Kidney (tissue), 14 donors: Measurements from ENCODE around the gene IGLL5. TPM values are rescaled to one million over a fixed set of nuclear protein-coding genes. Genes with fewer than 3 reads are reported as not detected.

ENCODE experiments used
- DNase-seq, 5 donors: peaks; one replicate each; pipeline ENCODE4 v3.0.0-alpha.2; 2013 to 2020
- FAIRE-seq: peaks from 2 replicates; lab custom pipeline; 2012; peaks lifted over from hg19 to GRCh38; lab: Jason Lieb, UNC
- H3K27ac ChIP-seq, 2 donors: one replicate each; pipeline ENCODE4 v1.7.0; 2013; ENCODE audit warnings: low read depth in 2 of 2, low read length in 2 of 2, inconsistent platforms in 1 of 2
- H3K27me3 ChIP-seq: one replicate; pipeline ENCODE4 v1.7.1; 2013; ENCODE audit warnings: low read length, inconsistent platforms; ENCODE audit not compliant: control insufficient read depth, insufficient read depth
- H3K36me3 ChIP-seq, 3 donors: one replicate each; pipeline versions ENCODE4 v1.7.0 to v1.7.1; 2013; ENCODE audit warnings: low read length in 3 of 3, control low read depth in 1 of 3, inconsistent platforms in 1 of 3; ENCODE audit not compliant: insufficient read depth in 3 of 3, control insufficient read depth in 2 of 3
- H3K4me1 ChIP-seq, 3 donors: one replicate each; pipeline versions ENCODE4 v1.7.0 to v1.7.1; 2013; ENCODE audit warnings: low read length in 3 of 3, inconsistent platforms in 1 of 3, low read depth in 1 of 3; ENCODE audit not compliant: control insufficient read depth in 2 of 3, insufficient read depth in 2 of 3
- H3K4me3 ChIP-seq, 3 donors: one replicate each; pipeline versions ENCODE4 v1.7.0 to v1.8.1; 2013; ENCODE audit warnings: low read length in 3 of 3, control low read depth in 1 of 3, inconsistent platforms in 1 of 3
- H3K9ac ChIP-seq, 3 donors: one replicate each; pipeline versions ENCODE4 v1.7.0 to v1.7.1; 2013; ENCODE audit warnings: low read length in 3 of 3, control low read depth in 1 of 3, inconsistent platforms in 1 of 3
- H3K9me3 ChIP-seq, 3 donors: one replicate each; pipeline versions ENCODE4 v1.7.0 to v1.7.1; 2013; ENCODE audit warnings: low read length in 3 of 3, control low read depth in 1 of 3, inconsistent platforms in 1 of 3; ENCODE audit not compliant: control insufficient read depth in 2 of 3, insufficient read depth in 1 of 3
- intact Hi-C: fragments of 100-400 bp; cut with DNase I; formaldehyde crosslinking; loops from one replicate; pipeline ENCODE4 v1.11.1; 2022
- polyA plus RNA-seq: library from polyadenylated mRNA; stranded (reverse); fragments of 350-450 nt; fragmentation: Illumina TruSeq; extraction: RNeasy Lipid Tissue Mini Kit (QIAGEN cat#74804); gene quantifications from one replicate; pipeline ENCODE4 v1.2.3, GENCODE V29; 2014; ENCODE audit warnings: low read depth, low replicate concordance; ENCODE audit not compliant: insufficient read depth
- total RNA-seq: library from RNA; stranded (reverse); fragmentation: NEBNext Ultra II Directional; extraction: Animal tissue kit (Norgen Biotek cat#: 25700); gene quantifications from one replicate; pipeline ENCODE4 v1.2.1, GENCODE V29; 2021
- TF ChIP-seq, protein P1 (sequence below): IDR thresholded peaks from 3 replicates; pipeline ENCODE4 v1.5.1; 2012; ENCODE audit warnings: mild to moderate bottlenecking, moderate library complexity, borderline replicate concordance; ENCODE audit not compliant: insufficient read depth; ENCODE audit errors: extremely low read depth
- donor health status: control.
- donor health status: control.
- donor health status: control.
- donor health status: control.
- donor health status: control.
- donor health status: DM: yes; HTN: yes; CAD: no.
- donor health status: Normal renal cell carcinoma (clear cell type).

Gene IGLL5
- total and polyA plus RNA-seq, 2 donors from 2014 or later, result 1.9 to 103 TPM

GRCh38 chr22:22937894-22938480 is 50.4 kb downstream of the IGLL5 start:
- DNase-seq (peak in 2 of 5 donors; percentile 7 to 8), FAIRE-seq (no peak)

DNA sequence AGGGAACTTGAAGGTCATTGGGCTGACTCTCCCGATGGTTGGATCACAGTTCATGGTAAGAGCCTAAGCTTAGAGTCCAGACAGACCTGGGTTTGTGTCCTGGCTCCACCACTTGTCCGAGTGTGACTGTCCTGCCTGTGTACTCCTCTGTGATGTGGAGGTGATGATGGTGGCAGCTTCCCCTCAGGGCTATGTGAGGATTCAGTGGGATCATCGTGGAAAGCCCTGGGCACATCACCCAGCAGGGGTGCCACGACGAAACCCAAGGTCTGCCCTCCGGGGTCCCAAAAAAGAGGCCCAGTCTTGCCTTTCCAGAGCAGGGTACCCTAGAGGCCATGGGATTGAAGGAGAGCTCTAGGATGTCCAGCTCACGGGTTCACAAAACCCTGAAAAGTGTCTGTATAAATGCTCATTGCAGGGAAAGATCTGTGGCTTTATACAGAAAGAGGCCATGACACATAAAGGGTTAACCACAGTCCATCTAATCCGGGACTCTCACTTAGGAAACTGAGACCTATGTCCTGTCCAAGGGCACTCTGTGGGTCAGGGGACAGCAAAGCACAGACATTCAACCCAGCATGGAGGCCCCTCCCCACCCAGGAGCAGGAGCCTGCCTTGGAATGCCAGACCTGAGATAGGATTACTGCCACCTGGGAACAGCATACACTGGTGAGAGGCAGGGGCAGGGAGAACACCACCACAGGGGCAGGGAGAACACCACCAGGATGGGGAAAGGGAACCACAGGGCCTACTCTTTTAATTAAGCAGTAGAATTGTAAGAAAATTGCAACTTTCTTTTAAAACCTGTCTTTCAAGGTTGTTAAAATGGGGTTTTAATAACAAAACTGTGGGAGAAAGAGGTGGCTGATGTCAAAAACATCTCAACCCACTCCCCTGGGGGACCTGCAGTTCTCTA is 51.3 kb downstream of the IGLL5 start:
- Histone ChIP-seq H3K9ac (no peak overlapping the region), H3K27me3 (no peaks in the 10 kb centered on the region), H3K27ac (no peak overlapping the region), H3K4me1 (peaks cover 0 to 2% (median 0%) of the 10 kb centered on the region in 3 donors), H3K9me3 (no peaks in the 10 kb centered on the region), H3K4me3 (no peak overlapping the region), H3K36me3 (no peaks in the 10 kb centered on the region)
- TF ChIP-seq, protein P1, sequence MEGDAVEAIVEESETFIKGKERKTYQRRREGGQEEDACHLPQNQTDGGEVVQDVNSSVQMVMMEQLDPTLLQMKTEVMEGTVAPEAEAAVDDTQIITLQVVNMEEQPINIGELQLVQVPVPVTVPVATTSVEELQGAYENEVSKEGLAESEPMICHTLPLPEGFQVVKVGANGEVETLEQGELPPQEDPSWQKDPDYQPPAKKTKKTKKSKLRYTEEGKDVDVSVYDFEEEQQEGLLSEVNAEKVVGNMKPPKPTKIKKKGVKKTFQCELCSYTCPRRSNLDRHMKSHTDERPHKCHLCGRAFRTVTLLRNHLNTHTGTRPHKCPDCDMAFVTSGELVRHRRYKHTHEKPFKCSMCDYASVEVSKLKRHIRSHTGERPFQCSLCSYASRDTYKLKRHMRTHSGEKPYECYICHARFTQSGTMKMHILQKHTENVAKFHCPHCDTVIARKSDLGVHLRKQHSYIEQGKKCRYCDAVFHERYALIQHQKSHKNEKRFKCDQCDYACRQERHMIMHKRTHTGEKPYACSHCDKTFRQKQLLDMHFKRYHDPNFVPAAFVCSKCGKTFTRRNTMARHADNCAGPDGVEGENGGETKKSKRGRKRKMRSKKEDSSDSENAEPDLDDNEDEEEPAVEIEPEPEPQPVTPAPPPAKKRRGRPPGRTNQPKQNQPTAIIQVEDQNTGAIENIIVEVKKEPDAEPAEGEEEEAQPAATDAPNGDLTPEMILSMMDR, result no peak
- peak in 2 of 5 donors; percentile 11 to 33 for DNase-seq
- intact Hi-C loops, result no loop called here
- no peak for FAIRE-seq

More at GRCh38 chr22:22937894-22938480, 50.4 kb downstream of the IGLL5 start:
- H3K9me3 ChIP-seq, result no peaks in the 10 kb centered on the region
- intact Hi-C loops, result no loop called here
- TF ChIP-seq, protein P1, result no peak
- H3K27ac ChIP-seq, result no peak overlapping the region
- no peaks in the 10 kb centered on the region for H3K36me3 ChIP-seq
- H3K4me3 ChIP-seq, result no peak overlapping the region
- no peaks in the 10 kb centered on the region for H3K27me3 ChIP-seq
- no peak overlapping the region for H3K9ac ChIP-seq
- peaks cover 0 to 2% (median 0%) of the 10 kb centered on the region in 3 donors for H3K4me1 ChIP-seq

DNA sequence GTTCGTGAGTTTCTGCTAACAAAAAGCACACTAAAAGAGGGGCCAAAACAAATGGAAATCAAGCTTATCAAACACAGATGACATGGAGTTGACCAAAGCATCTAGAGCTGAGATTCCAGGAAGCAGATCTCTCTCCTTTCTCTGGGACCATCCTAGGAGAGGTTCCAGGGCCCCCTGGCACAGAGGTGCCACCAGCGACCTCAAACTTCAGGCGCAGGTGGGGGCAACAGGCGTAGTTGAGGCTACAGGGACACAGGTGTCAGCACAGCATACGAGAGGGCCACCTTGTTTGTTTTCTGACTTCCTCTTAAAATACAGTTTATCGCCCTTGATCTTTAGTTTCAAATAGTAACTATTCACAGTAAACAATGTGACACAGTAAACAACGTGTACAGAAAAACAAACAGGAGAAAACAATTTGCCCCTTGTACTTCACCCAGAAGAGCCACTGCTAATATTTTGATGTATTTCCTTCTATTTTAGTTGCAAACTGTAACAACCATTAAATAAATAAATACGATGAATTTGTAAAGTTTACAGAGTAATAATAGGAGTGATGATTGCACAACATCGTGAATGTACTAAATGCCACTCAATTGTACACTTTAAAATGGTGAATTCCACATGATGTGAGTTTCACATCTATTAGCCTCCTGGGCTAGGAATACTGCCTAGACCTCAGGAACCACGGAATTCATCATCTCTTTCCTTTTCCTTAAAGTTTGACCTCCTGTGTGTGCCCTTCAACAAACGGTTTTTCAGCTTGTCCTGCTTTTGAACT is 52.2 kb downstream of the IGLL5 start:
- intact Hi-C loops, result no loop called here
- no peak for FAIRE-seq

More for the DNA sequence above, 52.2 kb downstream of the IGLL5 start:
- no peaks in the 10 kb centered on the region for H3K27me3 ChIP-seq
- no peak overlapping the region for H3K4me3 ChIP-seq
- H3K9ac ChIP-seq, result no peak overlapping the region
- peak in 1 of 5 donors; percentile 8 for DNase-seq
- H3K36me3 ChIP-seq, result no peaks in the 10 kb centered on the region
- H3K4me1 ChIP-seq, result peaks cover 0 to 2% (median 0%) of the 10 kb centered on the region in 3 donors
- no peak overlapping the region for H3K27ac ChIP-seq
- no peaks in the 10 kb centered on the region for H3K9me3 ChIP-seq
- TF ChIP-seq, protein P1, result no peak
